ENCODE measurements around the gene PRPSAP2. TPM values are rescaled to one million over a fixed set of nuclear protein-coding genes. Genes with fewer than 3 reads are reported as not detected.
"Not testable (repeated sequence)": the region's sequence is repeated elsewhere in the genome, so short reads cannot be mapped to it uniquely, and the experiment has no call there.

The PRPSAP2 gene
- total and polyA plus RNA-seq, 2 of the 4 experiments (the other 2 are of a cell fraction): 22.9 to 28.1 TPM

GRCh38 chr17:18864996-18865395 lies 7.1 kb downstream of the PRPSAP2 start:
- H3K9me3 ChIP-seq (ENCODE audit: control insufficient read depth, insufficient read depth, low read length); H3K18ac ChIP-seq (ENCODE audit: low read depth, low read length); BruUV-seq (replicated peaks); POLR2A ChIA-PET (ENCODE audit: unreplicated experiment); dilution Hi-C loops (cut with HindIII; ENCODE audit: low sequenced_read_pairs, unreplicated experiment); H2AK5ac ChIP-seq (ENCODE audit: low read depth, low read length); H4K8ac ChIP-seq (ENCODE audit: low read depth in 2 of 2, low read length in 2 of 2); in situ Hi-C loops (cut with MboI; ENCODE audit: low sequenced_read_pairs); H4K20me1 ChIP-seq (ENCODE audit: insufficient read depth, low read length); H3K4me2 ChIP-seq (ENCODE audit: low read depth, low read length); H3K27ac ChIP-seq (ENCODE audit: insufficient read depth, low read length); H2BK120ac ChIP-seq (ENCODE audit: low read depth, low read length); H2AK9ac ChIP-seq (replicated peaks; ENCODE audit: low read depth, low read length, poor library complexity); H3K4me3 ChIP-seq (ENCODE audit: insufficient read depth, low read depth, low read length); H3K4ac ChIP-seq (ENCODE audit: low read depth, low read length); CTCF ChIA-PET; H3K9me1 ChIP-seq (ENCODE audit: insufficient read depth, low read length); H3K56ac ChIP-seq (ENCODE audit: extremely low read depth, insufficient read depth, low read length); intact Hi-C loops (cut with micrococcal nuclease); H2AFZ ChIP-seq (replicated peaks; ENCODE audit: low read length, poor library complexity); DNase-seq; H4K5ac ChIP-seq (ENCODE audit: low read depth, low read length); H2BK5ac ChIP-seq (ENCODE audit: low read depth, low read length, poor library complexity, severe bottlenecking); H4K91ac ChIP-seq (ENCODE audit: insufficient read depth, low read depth, low read length); H3K27me3 ChIP-seq (ENCODE audit: control insufficient read depth, insufficient read depth, low read length); H3K14ac ChIP-seq (replicated peaks; ENCODE audit: low read depth, low read length); H3K4me1 ChIP-seq (ENCODE audit: control insufficient read depth, insufficient read depth, low read length); ATAC-seq (ENCODE audit: low read depth); H3K9ac ChIP-seq (ENCODE audit: low read depth, low read length); H2BK20ac ChIP-seq (ENCODE audit: low read depth, low read length); H3K23ac ChIP-seq (ENCODE audit: low read depth, low read length); H2BK15ac ChIP-seq (ENCODE audit: low read depth, low read length): not testable (repeated sequence)
- peaks cover 23 to 43% of the 10 kb centered on the region in 2 experiments for H3K79me1 ChIP-seq (ENCODE audit: low read depth in 1 of 2, low read length in 2 of 2)
- H3K36me3 ChIP-seq (ENCODE audit: control insufficient read depth, insufficient read depth, low read length): peaks cover 14% of the 10 kb centered on the region
- 40% methylated on average over 2 of the region's 5 CpGs; no CpG with 5 or more reads in 1 of the 2 experiments for WGBS, 2 experiments (ENCODE audit: extremely low coverage in 2 of 2, insufficient read length in 1 of 2)
